GM19238 (cell line): ENCODE measurements around the gene PDZRN3.

Experiments used
- DNase-seq: peaks from one replicate; pipeline ENCODE4 v3.0.0; 2011; ENCODE audit warnings: low spot score; ENCODE audit not compliant: insufficient read length

PDZRN3 gene

DNA sequence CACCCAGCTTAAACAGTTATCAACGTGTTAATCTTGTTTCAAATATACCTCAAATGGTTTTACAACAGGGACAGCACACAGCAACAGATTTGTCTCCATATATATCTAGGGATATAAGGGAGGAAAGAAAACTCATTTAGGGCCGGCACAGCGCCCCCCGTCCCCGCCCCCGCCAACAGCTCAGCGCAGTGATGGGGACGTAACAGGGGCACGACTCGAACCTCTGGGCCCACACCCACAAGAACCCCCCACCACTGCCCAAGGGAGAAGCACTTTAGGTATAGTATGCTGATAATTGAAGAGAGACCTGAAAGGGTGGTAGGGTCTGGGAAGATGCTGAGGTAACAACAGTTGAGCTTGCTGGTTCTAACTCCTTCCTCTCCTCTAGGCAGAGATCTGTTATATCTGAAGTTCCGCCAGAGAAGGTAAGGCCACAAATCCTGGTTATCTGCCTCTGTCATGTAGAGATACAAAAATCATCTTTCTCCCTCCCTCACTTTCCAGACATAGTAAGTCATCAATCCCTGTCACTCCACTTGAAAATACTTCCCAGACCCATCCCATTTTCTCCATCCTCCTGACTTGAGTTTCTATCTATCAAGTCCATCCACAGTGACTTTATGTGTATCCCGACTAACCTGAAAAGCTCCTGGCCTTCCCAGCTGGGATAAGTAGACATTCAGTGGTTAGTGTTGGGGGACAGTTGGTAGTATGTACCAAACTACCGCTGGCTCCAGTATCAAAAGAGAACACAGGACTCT, 126.9 kb downstream of the PDZRN3 start:
- no peak for DNase-seq

DNA sequence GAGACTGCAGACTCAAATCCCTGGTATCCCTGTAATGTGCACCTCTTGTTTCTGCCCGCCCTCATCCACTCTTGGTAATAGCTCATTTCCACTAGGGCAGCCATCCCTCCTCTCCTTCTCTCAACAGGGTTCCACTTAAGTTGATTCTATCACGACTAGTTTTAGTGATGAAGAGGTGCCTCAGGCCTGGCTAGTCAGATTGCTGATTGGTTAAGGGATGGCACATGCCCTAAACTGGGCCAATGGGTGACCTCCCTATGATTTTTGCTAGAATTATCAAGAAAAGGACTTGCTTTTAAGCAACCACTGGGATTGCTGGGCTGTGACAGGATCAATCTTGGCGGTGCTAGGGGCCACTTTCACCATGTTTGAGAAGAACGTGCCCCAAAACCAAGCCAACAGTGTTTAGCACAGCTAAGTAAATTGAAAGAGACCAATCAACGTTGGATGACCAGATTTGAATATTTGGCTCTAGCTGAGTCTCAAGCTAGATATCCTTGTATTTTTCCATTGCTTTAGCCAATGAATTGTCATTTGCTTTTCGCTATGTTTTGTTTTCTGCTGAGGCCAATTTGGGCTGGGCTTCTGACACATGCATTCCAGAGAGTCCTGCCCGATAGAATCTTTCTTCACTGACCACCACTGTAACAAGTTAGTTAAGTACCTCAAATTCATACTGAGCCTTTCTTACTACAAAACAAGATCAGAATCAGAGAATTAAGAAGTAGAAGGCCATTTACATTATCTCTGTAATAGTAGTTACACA, 131.0 kb downstream of the PDZRN3 start:
- DNase-seq: no peak

DNA sequence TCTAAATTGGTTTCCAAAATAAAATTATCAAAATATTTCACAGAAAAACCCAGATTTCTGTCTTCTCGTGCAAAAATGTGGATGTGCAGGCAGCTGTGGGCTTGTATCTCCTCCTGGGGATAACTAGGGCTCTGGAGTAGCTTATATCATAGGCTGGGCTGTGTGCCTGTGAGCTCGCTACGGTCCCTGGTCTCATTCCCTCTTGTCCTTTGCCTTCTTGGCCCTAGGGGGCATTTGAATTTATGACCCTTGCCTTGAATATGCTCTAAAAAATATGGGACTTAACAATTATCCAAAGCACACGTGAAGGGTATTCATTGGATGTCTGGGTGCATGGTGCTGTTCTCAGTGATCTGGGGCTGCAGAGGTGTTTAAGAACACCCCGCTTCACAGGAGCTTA, 132.6 kb downstream of the PDZRN3 start:
- DNase-seq: no peak

DNA sequence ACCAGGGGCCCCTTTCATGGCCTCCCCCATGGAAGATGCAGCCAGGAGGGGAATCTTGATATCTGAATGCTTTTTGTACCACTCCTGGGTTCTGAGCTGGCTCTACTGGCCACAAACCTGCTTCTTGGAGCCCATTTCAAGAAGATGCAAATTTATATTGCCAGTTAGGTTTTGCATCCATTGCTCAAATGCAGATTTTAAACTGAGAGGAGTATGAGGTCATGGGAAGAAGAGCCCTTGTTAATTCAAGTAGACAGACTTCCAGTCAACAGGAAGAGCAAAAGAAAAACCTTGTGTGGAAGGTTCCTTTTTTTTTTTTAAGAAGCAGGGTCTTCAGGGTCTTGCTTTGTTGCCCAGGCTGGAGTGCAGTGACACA, 133.5 kb downstream of the PDZRN3 start:
- no peak for DNase-seq

DNA sequence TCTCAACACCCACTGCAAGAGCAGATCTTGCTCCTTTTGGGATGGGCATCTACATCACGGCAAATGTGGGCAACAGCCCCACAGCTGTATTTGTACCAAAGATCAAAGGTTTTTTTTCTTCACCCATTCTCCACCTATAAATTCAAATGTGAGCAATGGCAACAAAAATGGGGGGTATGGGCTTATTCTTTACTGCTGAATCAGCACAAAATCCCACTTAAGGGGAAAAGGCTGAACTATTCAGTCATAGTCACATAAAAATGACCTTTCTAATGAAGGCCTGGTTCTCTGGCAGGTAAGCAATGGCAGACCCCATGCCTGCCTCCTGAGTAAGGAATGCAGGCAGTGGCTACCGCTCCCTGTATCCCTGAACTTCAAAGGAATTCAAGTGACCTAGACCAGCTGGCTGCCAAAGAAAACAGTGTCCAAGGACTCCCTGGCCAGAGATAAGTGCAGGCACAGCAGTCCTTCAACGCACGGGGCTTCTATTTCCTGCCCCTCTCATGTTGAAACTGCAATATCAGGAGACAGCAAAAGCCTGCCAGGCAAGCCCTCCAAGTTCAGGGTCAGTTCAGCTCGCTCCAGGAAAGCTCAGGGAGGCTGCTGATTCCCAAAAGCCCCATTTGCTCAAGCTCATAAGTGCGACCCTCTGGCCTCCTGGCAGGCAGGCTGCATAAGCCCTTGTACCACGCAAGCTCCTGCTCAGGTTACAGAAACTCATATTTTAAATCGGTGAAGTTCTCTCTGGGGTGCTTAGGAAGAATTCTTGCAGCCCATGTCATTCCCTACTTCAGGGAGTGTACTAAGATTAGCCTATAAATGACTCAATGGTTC, 134.1 kb downstream of the PDZRN3 start:
- no peak for DNase-seq

DNA sequence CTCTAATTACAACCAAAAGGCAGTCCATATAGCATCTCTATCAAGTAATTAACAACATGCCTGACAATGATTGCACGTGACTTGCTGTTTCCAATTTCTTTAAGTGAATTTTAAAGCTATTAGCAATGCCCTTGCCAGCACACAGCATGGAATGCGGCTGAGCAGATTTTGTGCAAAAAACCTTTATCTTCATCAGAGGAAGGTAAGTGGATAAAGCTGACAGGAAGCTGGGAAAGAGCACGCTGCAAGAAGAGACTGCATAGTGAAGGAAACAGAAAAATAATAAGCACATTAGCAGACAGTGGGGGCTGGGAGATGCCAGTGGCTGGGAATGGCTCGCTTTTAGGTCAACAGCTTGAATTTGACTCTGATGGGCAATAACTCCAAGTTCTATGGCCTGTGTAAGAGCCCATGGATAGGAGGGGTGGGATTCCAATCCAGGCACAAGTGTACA, 138.8 kb downstream of the PDZRN3 start:
- DNase-seq: no peak

DNA sequence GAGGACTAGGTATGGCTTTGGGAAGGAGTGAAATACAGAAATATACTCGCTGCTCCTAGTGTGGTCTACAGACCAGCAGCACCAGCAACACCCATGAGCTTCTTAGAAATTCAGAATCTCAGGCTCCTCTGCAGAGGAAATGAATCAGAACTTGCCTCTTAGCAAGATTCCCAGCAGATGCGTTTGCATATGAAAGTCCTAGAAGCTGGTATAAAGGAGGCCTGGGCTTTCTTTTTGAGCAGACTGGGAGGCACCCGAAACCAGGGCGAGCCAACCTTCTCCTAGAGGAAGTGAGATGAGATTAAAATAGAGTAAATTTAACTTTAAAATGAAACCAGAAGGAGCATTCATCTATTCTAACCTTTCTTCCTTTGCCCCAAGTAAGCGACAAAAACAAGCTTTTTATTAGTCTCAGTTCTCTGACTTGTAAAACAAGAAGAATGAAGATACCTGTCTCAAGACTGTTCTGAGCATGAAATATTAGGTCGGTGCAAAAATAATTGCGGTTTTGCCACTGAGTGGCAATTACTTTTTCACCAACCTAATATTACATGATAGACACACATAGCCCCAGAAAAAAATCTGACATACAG, 140.0 kb downstream of the PDZRN3 start:
- DNase-seq: peak; percentile 13

DNA sequence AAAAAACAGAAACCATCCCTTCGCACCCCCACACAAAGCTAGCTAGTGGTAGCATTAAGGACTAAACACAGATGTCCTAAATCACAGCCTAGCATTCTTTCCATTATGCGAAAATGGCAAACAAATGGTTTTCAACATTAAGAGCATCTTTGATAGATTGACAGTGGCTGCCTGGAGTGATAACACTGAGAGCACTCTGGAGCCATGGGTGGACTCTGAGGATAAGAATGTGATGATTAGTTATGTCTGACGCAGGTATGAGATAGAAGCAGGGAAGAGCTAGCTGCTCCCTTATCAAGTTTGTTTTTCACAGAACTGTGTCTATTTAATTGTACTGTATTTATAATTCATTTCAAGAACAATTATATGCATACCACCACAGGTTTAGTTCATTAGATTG, 142.9 kb downstream of the PDZRN3 start:
- DNase-seq: no peak

DNA sequence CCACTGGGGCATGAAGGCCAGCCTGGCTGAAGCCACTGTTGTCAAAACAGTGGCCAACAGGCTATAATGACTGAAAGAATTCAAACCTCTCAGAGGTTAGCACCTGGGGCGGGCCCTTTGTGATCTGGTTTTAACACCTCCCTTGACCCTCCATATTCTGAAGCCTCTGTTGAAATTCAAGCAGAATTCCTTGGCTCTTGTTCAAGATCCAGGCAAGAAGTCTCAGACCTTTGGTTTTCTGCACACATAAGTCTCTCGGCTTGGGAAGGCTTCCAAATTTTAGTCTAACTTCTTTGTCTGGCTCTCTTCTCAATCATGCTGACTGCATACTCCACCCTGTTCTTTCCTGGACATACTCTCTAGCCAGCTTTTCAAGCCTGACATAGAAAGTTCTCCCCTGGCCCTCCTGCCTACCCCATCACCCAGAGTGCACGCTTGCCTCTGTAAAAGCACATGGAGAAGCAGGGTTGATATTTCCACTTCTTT, 144.5 kb downstream of the PDZRN3 start:
- no peak for DNase-seq

DNA sequence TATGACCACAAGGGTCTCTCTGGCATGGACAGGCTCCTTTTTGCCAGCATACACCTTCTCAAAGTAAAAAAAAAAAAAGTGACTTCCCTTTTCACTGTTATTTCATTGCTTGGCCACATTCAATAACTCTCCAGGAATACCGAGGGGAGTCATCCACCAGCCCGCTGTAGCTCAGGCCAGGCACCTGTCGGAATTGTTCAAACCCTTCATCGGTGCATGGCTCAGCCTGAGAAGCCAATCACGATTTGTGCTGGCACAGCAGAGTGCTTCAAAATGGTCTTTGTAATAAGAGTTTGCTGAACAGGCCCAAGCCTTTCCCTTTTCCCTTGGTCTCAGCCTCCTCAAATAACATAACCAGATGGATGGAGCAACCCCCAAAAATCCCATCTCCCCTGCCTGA, 145.4 kb downstream of the PDZRN3 start:
- no peak for DNase-seq

DNA sequence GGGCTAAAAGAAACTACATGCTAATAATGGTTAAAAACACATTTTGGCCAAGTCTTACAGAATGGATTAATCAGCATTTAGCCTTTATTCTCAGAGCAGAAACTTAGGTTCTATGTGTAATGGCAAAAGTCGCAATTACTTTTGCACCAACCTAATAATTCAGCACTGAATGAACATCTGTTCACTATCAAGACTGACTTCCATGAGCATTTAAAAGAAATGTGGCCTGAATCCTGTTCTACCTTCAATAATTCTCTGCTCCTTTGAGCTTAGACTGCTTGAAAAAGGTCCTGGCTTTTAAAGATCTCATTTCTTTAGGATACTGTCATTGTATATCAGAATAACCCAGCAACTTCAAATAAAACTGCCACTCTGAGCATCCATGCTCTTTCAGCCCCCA, 145.9 kb downstream of the PDZRN3 start:
- DNase-seq: no peak

DNA sequence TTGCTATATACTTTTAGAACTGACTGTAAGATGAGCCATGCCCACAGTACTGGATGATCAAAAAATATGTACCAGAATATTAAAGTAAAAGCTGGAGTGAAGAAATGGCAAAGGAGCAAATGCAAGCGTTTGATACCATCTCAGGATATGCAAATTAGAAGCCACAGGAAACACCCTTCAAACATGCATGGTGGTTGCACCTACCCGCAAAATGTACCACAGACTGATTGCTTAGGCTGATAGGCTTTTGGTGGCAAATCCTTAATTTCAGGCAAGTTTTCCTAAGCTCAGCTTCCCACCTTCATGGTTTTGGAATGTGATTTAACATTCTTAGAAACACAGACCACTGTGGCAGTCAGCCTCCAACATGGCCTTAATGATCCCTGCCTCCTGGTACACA, 149.0 kb downstream of the PDZRN3 start:
- DNase-seq: no peak

DNA sequence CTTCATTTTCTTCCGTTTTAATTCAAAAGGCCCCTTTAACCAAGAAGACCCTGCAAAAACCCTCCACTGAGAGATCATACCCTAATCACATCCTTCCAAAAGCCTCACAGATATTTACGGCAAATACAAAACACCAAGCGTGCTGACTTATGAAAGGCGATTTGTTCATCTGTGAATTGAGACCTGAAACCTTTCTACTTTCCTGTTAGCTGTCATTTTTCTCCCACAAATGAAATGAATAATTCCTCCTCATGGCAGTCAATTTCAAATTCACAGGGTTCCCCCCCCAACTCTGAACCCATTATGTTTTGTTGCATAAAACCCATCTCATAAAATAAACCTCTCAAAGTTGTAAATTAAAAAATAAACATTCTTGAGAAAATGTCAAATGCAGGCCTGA, 149.6 kb downstream of the PDZRN3 start:
- DNase-seq: no peak

DNA sequence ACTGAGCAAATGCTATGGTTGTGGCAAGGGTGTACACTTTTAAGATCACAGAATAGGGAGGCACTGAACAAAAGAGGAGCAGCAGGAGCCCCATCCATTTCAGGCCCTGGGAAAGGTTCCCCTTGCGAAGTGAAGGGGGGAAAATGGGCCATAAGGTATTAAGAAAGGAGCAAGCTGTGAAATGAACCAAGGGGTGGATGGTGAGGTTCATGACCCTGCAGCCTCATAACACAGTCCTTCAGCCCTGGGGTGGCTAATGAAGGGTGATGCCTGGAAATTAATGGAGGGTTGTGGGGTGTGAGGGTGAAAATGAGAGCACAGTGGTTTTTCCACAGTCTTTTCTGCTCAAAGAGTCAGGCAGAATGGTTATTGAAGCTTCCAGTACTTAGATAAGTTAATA, 150.1 kb downstream of the PDZRN3 start:
- DNase-seq: no peak

DNA sequence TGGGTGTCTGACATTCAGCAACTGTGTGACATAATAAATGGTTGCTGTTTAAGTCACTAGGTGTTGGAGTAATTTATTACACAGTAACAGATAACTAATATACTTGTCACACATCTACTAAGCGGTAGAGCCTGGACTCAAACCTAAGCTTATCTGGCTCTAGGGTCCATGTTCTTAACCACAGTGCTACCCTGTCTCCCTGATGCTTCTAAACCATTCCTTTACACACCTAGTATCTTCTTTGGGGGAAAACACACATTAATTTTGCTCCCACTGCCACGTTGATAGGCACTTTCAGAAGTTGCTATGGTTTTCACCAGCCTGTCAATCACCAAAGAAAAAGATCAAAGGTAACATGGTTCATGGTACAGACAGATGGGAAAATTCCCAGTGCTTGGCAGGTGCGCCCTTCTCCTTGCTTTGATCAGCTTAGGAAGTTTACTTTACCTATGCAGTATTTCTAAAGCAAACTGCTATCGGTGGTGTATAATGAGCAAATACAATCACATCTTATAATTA, 150.8 kb downstream of the PDZRN3 start:
- DNase-seq: no peak

DNA sequence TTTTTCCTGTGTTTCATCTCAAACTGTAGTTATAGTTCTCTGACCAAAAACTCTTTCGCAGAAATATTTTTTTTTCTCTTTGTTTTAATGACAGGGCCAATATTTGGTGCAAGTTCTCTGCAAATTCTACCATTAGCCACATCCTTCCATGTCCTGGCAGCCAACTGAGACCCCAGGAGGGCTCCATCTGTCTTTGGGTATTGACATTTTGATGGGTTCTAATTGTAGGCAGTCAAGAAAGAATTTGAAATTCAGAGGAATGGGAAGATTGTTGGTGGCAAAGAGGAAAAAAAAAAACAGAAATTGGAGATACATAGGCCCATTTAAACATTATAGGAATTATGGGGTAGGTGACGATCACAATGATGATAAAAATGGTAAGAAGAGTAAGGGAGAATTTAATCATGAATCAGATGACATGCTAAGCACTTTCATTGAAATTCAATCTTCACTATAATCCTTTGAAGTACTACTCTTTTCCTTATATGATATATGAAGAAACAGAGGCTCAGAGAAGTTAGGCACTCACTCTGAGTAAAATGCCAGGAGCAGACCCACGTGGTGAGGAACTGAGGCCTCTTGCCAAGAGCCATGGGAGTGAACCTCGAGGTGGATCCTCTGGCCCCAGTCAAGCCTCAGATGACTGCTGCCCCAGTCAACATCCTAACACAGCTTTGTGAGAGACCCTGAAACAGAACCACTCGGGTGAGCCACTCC, 151.4 kb downstream of the PDZRN3 start:
- DNase-seq: no peak

DNA sequence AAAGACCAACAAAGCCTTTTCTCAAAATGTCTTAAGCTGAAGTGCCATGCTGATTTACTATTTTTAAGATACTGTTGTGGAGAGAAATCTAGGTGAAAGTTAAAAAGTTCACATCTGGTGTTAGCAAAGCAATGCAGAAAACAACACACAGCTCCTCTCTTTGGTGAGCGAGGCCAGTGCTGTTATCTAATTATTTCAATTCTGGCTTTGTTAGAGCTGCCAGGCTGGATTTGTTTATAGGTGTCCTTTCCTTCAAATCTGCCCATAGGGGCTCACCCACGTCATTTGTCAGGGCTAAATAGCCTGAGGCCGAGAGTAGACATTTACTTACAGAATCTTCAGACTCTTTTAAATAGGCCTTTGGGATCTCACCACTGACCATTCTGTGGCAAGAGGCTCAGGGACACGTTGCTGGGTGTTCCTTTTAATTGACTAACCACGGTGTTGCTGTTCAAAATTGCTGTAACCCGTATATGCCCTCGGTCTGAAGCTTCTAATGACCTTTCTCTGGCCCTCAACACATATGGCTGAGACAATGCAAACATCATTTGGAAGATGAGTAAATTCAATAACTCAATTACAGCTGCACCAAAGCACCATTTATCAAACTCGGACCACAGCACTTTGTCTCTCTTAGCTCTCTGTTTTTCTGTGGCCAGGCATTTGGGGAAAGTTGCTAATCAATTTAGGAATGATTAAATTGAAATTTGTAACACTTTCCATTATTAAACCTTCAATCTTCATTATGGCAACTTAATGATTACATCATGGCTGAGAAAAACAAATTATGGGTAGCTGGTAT, 152.6 kb downstream of the PDZRN3 start:
- DNase-seq: no peak

DNA sequence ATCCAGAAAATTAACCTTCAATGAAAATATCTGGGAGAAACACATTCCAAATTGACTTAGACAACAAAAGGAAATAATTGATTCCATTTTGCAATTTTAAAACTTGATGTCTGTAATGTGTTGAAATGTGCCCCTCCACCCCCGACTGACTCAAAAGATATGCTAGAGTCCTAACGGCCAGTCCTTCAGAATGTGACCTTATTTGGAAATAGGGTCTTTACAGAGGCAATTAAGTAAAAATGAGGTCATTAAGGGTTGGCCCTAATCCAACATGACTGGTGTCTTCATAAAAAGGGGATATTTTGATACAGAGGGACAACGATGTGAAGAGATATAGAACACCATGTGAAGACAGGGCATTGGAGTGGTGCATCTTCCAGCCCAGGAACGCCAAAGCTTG, 153.9 kb downstream of the PDZRN3 start:
- DNase-seq: no peak

DNA sequence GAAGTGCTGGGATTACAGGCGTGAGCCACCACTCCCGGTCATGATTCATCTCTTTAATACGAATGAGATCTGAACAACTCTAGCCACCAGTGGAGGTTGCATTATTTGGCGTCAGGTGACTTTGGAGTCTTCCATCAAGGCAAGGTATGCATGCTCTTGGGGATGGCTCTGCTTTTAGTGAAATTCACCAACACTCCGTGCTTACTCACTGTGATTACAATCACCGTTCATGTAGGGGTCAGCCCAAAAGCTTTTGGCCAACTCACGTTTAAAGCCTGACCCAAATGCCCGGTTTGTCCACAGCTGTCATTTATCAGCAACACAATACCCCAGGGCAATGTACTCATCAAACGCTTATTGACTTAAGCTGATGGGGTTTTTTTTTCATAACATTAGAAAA, 155.4 kb downstream of the PDZRN3 start:
- no peak for DNase-seq

DNA sequence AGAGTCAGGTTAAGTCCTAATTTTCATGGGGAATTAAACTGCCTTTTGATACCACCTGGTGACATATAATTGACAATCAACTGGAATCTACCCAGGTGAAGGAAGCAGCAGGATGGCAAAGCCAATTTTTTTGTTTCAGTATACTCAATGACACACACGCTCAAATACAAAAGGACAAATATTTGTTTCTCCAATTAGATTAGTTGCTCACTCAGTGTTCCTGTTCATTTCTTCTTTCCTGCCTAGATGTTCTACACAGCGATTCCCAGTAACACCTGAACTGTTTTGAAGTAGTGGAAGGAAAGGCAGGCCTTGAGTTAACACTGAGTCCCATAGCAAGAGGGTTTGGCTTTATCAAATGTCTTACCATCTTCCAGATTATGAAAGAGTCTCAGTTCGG, 157.5 kb downstream of the PDZRN3 start:
- DNase-seq: no peak
